HG03064 (cell line): ENCODE measurements around the gene BAG3.
"Not testable (repeated sequence)": the region's sequence is repeated elsewhere in the genome, so short reads cannot be mapped to it uniquely, and the experiment has no call there.

Experiments used
- ATAC-seq: cut with Tn5 transposase; IDR thresholded peaks from one replicate; pipeline ENCODE4 v1.9.1; 2021; ENCODE audit warnings: low read depth; ENCODE audit not compliant: unreplicated experiment

The BAG3 gene

DNA sequence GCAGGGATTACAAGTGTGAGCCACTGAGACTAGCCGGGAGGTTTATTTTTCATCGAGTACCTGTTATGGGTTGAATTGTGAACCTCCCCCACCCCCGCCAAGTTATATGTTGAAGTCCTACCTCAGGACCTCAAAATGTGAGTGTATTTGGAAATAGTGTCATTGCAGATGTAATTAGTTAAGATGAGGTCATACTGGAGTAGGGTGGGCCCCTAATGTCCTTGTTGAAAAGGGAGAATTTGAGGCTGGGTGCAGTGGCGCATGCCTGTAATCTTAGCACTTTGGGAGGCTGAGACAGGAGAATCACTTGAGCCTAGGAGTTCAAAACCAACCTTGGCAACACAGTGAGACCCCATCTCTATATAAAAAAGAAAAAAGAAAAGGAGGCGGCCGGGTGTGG is 10.8 kb upstream of the BAG3 start:
- no peak for ATAC-seq

DNA sequence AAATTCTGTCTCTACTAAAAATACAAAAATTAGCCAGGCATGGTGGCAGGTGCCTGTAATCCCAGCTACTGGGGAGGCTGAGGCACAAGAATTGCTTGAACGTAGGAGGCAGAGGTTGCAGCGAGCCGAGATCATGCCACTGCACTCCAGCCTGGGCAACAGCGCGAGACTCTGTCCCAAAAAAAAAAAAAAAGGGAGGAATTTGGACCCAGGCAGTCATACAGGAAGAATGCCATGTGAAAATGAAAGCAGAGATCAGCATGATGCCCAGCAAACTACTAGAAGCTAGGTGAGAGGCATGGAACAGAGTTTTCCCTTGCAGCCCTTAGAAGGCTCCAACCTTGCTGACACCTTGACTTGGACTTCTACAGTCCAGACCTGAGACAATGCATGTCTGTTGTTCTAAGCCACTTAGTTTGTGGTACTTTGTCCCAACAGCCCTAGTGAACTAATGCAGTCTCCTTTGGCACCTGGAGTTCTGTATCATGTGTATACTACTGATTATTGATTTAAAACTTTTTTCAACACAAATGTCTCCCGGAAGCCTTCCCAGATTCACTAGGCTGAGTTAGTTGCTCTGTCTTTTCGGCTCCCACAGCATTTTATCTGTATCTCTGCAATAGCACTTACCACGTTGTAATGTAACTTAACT is 10.2 kb upstream of the BAG3 start:
- ATAC-seq = no peak

DNA sequence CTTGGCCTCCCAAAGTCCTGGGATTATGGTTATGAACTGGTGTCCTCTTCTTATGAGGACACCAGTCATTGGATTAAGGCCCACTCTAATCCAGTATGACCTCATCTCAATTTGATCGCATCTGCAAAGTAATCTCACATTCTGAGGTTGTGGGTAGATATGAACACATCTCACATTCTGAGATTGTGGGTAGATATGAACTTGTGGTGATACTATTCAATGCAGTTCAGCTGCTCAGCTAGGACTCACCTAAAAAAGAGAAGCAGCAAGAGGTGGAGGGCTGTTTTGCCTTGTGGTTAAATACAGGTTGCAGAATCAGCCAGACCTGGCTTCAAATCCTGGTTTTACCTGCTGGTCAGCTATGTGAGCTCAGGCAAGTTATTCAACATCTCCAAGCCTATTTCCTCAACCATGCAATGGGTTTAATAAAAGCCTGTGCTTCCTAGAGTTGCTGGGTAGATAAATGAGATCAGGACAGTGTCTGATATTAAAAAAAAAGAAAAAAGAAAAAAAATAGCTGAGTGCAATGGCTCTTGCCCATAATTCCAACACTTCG is 8.5 kb upstream of the BAG3 start:
- ATAC-seq = no peak

DNA sequence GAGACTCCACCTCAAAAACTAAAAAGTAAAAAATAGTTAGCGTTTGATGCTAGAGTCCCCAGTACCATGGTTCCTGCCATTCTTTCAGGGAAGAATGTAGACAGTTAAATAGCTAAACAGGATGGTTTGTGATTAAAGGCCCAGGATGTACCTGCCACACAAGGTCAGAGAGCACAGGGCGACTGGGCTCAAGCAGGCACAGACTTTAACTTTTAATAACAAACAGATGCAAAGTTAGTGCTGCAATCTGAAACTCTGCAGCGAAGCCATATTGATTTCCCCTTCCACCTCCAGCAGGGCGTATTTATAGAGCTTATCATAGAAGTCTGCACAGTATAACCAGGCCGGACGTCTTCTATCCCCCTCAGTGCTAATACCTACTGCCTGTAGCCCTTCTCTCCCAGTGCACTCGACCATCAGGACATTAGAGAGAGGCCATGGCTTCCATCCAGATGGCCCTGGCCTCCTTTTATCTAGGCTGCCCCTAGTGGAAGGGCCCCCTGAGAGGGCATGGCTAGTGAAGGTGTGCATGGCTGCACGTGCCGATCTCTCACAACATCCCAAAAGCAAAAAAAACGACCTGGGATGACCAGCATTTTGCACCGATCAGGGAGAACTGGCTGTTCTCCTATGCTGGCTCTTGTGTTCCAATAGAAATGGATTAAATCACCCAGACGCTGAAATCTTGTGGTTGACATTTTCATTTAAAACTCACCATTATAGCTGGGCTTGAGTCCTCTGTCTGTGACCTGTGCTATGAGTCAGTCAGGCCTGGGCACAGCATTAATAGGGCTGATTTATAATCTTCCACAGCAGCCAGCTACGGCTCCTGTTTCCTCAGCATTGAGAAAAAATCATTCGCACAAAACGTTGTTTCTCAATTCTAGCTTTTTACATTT is 7.6 kb upstream of the BAG3 start:
- ATAC-seq = no peak

DNA sequence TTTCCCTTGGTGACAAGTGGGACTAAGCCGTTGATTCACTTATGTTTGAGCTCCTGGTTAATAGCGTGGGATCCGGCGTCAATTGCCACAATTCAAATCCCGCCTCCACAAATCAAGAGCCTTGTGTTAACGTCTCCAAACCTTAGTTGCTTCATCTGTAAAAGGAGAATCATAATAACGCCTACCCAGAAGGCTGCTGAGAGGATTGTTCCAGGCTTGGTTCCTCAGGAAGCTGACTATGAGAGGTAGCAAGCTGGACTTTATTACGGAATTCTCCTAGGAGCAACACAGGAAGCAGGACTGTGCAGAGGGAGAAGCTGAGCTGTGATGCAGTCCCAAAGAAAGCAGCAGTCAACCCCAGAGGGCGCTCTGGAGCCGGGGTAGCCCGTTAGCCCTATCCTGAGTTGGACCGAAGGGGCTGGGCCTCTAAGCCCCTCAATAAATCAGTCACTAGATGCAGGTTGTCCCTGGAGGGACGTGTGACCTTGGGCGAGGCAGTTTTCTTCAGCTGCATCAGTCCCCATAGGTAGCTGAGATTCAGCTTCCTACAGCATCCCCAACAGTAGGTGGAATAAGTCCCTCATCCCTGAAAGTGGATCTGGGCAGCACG is 6.9 kb upstream of the BAG3 start:
- ATAC-seq = no peak

DNA sequence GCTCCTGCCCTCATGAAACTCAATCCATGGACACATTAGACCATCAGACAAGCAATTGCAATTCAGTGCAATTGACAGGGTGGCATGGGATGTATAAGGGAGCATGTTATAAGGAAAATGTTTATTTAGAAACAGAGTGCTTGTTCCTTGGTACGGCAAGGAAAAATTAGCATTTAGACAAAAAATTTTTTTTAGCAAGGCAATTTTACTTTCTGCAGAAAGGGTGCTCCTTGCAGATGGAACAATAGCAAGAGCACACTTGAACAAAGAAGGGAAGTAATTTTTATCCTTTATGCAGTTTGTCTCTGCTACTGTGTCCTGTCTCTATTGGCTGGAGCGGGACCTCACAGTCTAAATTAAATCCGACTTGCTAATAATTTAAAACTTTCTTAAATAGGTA is 6.2 kb upstream of the BAG3 start:
- ATAC-seq = no peak

DNA sequence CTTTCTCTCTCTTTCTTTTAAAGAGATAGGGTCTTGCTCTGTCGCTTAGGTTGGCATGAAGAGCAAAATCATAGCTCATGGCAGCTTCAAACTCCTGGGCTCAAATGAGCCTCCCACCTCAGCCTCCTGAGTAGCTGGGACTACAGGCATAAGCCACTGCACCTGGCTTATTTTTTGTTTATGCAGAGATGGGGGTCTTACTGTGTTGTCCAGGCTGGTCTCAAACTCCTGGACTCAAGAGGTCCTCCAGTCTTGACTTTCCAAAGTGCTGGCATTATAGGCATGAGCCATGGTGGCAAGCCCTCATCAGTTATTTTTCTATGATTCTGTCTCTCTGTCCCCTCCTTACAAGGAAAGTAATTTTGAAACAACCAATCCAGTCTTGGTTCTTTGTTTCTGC is 1.1 kb upstream of the BAG3 start:
- ATAC-seq = no peak

DNA sequence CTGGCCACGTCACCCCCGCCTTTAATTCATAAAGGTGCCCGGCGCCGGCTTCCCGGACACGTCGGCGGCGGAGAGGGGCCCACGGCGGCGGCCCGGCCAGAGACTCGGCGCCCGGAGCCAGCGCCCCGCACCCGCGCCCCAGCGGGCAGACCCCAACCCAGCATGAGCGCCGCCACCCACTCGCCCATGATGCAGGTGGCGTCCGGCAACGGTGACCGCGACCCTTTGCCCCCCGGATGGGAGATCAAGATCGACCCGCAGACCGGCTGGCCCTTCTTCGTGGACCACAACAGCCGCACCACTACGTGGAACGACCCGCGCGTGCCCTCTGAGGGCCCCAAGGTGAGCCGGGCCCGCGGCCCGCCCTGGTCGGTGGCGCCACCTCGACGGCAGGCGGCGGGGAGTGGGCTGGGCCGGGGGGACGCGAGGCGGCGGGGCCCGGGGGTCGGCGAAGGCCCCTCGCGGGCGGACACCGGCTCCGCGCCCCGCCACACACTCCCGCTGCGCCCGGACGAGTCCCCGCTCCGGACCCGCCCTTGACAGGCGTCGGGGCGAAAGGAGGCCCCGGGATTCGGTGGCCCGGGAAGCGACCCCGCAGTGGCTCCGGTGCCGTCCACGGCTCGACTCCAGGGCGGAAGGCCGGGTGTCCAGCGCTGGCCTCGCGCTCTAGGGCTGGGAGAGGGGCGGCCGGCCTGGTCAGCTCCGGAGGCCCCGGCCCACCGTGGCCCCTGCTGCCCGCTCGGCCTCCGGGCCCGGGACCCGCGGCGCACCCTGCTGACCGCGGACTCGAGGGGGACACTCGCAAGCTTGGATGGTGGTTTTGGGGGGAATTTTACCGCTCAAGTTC is 557 bp downstream of the BAG3 start:
- ATAC-seq = peak; percentile 26

DNA sequence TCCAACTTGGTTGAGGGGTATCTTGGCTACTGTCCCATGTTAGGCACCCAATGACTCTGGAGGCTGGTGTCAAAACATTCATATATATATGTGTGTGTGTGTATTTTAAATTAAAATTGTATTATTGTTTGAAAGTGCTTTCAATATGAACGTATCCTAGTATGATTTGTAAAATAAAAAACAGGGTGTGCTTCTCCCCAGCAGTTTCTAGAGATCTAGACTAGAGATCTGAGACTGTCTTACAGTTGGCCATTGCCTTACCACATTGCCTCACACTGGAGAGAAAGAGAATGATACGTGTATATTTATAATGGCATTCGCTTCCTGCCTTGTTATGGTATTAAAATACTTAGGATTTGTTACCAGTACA is 1.2 kb downstream of the BAG3 start:
- ATAC-seq = no peak

DNA sequence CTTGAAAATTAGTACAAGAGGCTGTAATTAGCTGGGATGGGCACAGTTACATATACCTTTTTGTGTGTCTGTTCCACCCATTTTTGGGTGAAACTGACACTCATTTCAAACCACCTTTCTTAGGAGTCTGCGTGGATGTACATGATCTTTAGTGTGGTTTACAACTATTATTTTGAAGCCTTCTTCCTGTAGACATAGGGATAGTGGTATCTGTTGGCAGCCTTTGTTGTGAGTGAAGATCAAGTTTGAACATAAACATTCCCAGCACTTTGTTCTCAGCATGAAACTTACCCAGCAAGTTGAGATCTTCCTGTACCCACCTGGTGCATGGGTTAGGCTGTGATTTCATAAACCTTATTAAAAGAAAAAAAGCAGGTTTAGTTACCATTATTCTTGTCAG is 2.0 kb downstream of the BAG3 start:
- ATAC-seq = no peak

DNA sequence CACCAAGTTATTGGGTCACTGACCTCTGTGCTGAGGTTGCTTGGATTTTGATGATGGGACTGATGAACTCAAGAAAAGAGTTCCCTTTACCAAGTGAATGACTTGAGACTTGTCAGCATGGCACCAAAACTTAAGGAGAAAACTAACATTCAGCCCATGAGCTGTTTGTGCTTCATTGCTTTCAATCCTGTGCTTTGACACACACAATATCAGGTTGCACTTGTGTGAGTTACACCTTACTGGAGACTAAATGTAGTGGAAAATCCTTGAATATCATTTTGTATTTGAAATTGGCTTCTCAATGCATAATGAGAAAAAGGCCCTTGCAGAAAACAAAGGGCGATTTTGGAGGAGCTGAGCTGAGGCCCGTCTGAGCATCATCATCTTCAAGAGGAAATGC is 2.7 kb downstream of the BAG3 start:
- no peak for ATAC-seq

DNA sequence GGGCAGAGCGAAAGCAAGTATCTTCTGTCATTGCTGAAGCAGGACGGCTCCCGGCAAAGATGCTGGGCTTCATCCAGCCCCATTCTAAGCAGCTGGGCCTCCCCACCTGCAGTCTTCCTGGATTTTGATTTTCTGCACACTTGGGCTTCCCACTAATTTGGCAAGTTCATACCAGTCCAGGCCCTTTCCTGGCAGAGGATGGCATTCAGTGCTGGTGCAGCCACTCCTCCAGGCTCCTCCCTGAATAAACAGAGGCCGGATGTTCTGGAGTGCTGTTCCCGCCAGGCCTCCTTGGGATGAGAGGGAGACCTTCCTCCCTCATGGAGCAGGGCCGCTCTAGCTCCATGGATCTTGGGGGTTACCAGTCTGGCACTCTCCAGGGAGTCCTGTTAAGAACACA is 3.4 kb downstream of the BAG3 start:
- ATAC-seq = no peak

DNA sequence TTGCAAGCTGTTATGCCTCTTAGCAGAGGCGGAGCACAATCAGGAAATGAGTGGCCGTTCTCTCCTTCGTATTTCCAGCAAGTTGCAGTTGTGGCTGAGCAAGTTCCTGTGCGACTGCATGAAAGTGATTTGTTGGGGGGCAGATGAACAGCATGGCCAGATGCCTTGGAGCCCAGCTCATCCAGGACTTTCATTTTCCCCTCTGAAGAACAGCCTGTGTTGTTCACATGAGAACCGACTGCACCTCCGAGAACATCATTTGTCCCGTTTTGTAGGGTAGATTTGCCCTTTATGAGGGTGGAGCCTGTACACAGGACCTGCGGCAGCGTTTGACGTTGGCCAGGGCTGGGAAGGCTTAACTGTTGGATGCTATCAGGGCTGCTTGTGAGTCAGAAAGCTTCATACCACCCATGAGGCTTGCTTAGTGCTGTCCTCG is 4.4 kb downstream of the BAG3 start:
- no peak for ATAC-seq

DNA sequence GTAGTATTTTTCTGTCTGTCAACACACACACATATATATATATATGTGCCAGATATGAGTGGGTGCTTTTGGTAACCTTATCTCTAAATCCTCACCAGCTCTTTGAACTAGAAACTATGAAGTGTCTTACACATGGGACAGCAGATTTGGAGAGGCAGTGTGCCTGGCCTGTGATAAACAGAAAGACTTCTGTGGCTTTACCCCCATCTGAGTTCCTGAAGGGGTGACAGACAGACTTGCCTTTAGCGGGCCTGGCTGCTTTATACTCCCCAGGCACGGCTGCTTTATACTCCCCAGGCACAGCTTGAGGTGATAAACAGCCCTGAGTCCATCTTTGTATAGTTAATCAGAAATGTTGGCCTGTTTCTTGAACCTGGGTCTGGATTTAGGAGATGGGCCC is 5.6 kb downstream of the BAG3 start:
- no peak for ATAC-seq

DNA sequence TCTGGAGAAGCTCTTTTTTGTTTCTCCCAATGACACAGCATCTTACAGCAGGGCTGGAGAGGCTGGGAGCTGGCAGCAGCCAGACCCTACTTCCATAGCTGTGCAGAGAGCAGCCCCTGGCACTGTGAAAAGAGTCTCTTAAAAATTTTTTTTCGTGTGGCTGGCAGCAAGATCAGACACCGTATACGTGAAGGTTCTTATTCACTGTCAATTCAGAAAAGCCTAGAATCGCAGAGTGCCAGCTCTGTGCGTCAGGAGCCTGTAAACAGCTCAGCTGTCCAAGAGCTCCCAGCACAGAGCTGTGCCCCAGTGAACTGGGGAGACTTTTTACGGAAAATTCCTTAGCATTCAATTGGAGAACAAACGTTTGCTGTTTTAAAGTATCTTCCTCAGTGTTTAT is 6.5 kb downstream of the BAG3 start:
- ATAC-seq = no peak

DNA sequence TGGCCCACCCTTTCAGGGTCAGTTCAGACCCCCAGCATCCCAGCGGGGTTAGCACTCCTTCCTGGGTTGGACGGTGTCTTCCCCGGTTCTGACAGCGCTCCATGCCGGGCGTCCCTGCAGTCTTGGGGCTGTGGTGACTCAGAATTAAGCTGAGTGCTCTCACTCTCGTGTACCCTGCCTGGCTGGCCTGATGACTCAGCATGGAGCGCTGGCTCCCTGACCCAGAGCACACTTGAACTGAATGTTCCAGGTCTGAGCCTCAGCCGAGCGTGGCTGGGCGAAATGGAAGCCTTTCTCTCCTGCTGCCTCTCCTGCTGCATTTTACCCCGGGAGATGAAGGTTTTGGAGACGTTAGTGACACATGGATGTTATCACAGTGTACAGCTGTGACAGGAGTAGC is 7.1 kb downstream of the BAG3 start:
- no peak for ATAC-seq

DNA sequence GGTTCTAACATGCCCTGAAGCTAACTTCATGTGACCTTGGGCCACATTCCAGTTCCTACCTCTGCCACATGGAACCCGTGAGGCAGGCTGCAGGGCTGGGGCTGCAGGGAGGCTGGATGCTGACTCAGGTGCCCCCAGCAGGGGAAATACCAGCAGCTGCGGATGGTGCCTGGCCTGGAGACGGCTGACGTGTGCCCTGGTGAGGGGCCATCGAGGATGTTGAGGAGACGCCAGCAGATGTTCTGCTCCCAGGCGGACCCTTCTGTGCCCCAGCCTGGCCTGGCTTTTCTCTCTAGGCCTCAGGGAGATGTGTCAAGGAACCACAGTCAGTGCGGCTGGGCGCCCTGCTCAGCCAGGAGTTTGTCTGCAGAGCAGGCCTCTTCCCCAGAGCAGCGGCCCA is 8.8 kb downstream of the BAG3 start:
- ATAC-seq = no peak

DNA sequence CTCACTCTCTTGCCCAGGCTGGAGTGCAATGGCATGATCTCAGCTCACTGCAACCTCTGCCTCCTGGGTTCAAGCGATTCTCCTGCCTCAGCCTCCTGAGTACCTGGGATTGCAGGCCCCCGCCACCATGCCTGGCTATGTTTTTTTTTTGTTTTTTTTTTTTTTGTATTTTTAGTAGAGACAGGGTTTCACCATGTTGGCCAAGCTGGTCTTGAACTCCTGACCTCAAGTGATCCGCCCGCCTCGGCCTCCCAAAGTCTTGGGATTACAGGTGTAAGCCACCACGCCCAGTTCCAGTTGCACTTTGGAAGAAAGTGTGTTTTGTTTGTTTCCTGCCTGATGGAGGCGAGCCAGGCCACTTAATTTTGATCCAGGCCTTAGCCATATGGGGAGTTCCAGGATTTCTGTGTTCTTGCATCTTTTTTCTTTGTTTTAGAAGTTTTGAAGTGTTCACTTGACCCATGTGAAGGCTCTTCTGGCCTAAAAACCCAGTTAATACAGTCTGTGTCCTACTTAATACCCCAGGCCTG is 11.0 kb downstream of the BAG3 start:
- not testable (repeated sequence) for ATAC-seq

DNA sequence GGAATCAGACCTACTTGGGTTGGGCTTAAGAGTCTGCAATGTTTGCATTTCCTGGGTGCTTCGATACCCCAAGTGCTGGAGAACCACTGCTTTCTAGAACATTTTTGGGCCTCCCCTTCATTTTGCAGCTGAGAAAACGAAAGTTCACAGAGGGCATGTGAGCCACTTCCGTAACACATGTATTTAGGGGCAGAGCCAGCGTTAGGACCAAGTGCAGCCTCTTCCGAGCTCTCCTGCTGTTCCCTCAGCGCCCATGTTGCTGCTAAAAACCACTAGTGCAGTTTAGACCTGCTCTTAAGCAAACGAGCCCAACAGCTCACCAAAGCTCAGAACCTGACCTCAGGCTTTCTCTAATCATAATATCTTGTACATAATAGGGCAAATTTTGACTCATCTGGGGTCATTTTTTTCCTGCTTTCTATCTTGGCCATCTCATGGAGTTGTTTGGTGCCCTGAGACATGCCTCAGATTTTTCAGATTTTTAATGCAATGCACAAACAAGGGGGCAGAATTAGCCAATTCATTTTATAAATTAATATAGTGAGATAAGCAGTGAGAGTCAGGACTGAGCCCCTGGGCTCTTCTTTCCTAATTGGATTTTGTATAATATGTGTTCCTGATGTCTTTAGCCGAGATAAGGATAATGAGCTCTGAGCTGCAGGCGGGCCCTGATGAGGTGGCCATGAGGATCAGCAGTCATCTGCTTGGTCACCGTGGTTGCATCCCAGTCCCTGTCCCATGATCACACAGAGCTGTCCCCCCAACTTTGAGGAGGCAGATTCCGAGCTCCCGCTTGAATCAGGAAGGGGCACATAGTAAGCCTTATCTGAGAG is 12.9 kb downstream of the BAG3 start:
- ATAC-seq = no peak
